GM21825 (cell line): Measurements from ENCODE around the gene MAP7D2.
"Not testable (repeated sequence)": the region's sequence is repeated elsewhere in the genome, so short reads cannot be mapped to it uniquely, and the experiment has no call there.

Experiments used
- ATAC-seq: cut with Tn5 transposase; IDR thresholded peaks from one replicate; pipeline ENCODE4 v1.9.1; 2021; ENCODE audit warnings: mild to moderate bottlenecking, moderate library complexity; ENCODE audit not compliant: unreplicated experiment

MAP7D2 gene

GRCh38 chrX:20116577-20117240 lies at the start of gene MAP7D2:
Gene MAP7D2, minus strand, starts transcription at chrX:20116907. Its CDS starts 28 bp downstream, at chrX:20116879.
- no peak for ATAC-seq

- ATAC-seq = not testable (repeated sequence)
These were observed 45.8 kb upstream of the MAP7D2 start for GRCh38 chrX:20162516-20162915.

- ATAC-seq = no peak
These were observed 43.2 kb upstream of the MAP7D2 start for GRCh38 chrX:20159797-20160385.

GRCh38 chrX:20151689-20152088 lies 35.0 kb upstream of the MAP7D2 start:
- no peak for ATAC-seq

- ATAC-seq = no peak
These were observed 32.6 kb upstream of the MAP7D2 start for GRCh38 chrX:20149326-20149725.

GRCh38 chrX:20147561-20147960 lies 30.9 kb upstream of the MAP7D2 start:
- no peak for ATAC-seq

GRCh38 chrX:20144491-20144890 lies 27.8 kb upstream of the MAP7D2 start:
- ATAC-seq = no peak

- ATAC-seq = no peak
These were observed 26.9 kb upstream of the MAP7D2 start for GRCh38 chrX:20143561-20143960.

- no peak for ATAC-seq
These were observed 26.4 kb upstream of the MAP7D2 start for GRCh38 chrX:20143111-20143510.

- ATAC-seq = peak; percentile 99
These were observed 24.8 kb upstream of the MAP7D2 start, which contains the start of gene EIF1AX for GRCh38 chrX:20141281-20142220. Gene EIF1AX, minus strand, starts transcription at chrX:20141838. Its CDS starts 198 bp downstream, at chrX:20141640.

- no peak for ATAC-seq
These were observed 23.7 kb upstream of the MAP7D2 start for GRCh38 chrX:20140420-20140819.

GRCh38 chrX:20139966-20140365 lies 23.3 kb upstream of the MAP7D2 start:
- ATAC-seq = no peak

GRCh38 chrX:20135944-20136343 lies 19.2 kb upstream of the MAP7D2 start:
- no peak for ATAC-seq

- no peak for ATAC-seq
These were observed 16.0 kb upstream of the MAP7D2 start for GRCh38 chrX:20132666-20133065.

- ATAC-seq = no peak
These were observed 13.7 kb upstream of the MAP7D2 start for GRCh38 chrX:20130357-20130756.

- no peak for ATAC-seq
These were observed 12.8 kb upstream of the MAP7D2 start for GRCh38 chrX:20129547-20129946.

- no peak for ATAC-seq
These were observed 12.0 kb upstream of the MAP7D2 start for GRCh38 chrX:20128670-20129069.

- ATAC-seq = peak; percentile 54
These were observed 10.7 kb upstream of the MAP7D2 start for GRCh38 chrX:20127440-20127839.

GRCh38 chrX:20126833-20127232 lies 10.1 kb upstream of the MAP7D2 start:
- ATAC-seq = peak; percentile 49

GRCh38 chrX:20124964-20125363 lies 8.3 kb upstream of the MAP7D2 start:
- no peak for ATAC-seq

- ATAC-seq = no peak
These were observed 1.5 kb upstream of the MAP7D2 start for GRCh38 chrX:20118065-20118824.
